GM19351 (cell line): ENCODE results near the gene TRH.
"Not testable (repeated sequence)": the region's sequence is repeated elsewhere in the genome, so short reads cannot be mapped to it uniquely, and the experiment has no call there.

ENCODE experiments used
- ATAC-seq: cut with Tn5 transposase; IDR thresholded peaks from one replicate; pipeline ENCODE4 v1.9.1; 2021; ENCODE audit warnings: mild to moderate bottlenecking, moderate library complexity; ENCODE audit not compliant: unreplicated experiment

TRH gene

GRCh38 chr3:129962600-129962999 lies 11.9 kb upstream of the TRH start:
- ATAC-seq: no peak

- ATAC-seq: no peak
Observed at GRCh38 chr3:129965937-129966336, 8.6 kb upstream of the TRH start.

GRCh38 chr3:129966876-129967275 lies 7.6 kb upstream of the TRH start:
- no peak for ATAC-seq

- ATAC-seq: no peak
Observed at GRCh38 chr3:129967761-129968160, 6.8 kb upstream of the TRH start.

GRCh38 chr3:129971351-129972052 lies 3.0 kb upstream of the TRH start:
- no peak for ATAC-seq

GRCh38 chr3:129972301-129972700 lies 2.2 kb upstream of the TRH start:
- no peak for ATAC-seq

GRCh38 chr3:129973853-129974563 lies 512 bp upstream of the TRH start:
- ATAC-seq: no peak

GRCh38 chr3:129974833-129975704 lies 549 bp downstream of the TRH start:
- ATAC-seq: no peak

GRCh38 chr3:129975705-129976048 lies 1.2 kb downstream of the TRH start:
- ATAC-seq: no peak

GRCh38 chr3:129976286-129976685 lies 1.8 kb downstream of the TRH start:
- no peak for ATAC-seq

GRCh38 chr3:129978123-129978522 lies 3.6 kb downstream of the TRH start:
- ATAC-seq: no peak

GRCh38 chr3:129979905-129980304 lies 5.4 kb downstream of the TRH start:
- no peak for ATAC-seq

- no peak for ATAC-seq
Observed at GRCh38 chr3:129983561-129983960, 9.0 kb downstream of the TRH start.

GRCh38 chr3:129984125-129984524 lies 9.6 kb downstream of the TRH start:
- ATAC-seq: no peak

- ATAC-seq: no peak
Observed at GRCh38 chr3:129985113-129985512, 10.6 kb downstream of the TRH start.

GRCh38 chr3:129988429-129988828 lies 13.9 kb downstream of the TRH start:
- no peak for ATAC-seq

GRCh38 chr3:129989414-129989813 lies 14.9 kb downstream of the TRH start:
- ATAC-seq: no peak

- ATAC-seq: no peak
Observed at GRCh38 chr3:129992781-129993180, 18.3 kb downstream of the TRH start.

GRCh38 chr3:129994883-129995559 lies 20.5 kb downstream of the TRH start:
- no peak for ATAC-seq

GRCh38 chr3:129996073-129996472 lies 21.6 kb downstream of the TRH start:
- ATAC-seq: no peak

GRCh38 chr3:129999176-129999575 lies 24.7 kb downstream of the TRH start:
- not testable (repeated sequence) for ATAC-seq
